WTC11 (cell line): ENCODE measurements around the gene N4BP2L1. TPM values are rescaled to one million over a fixed set of nuclear protein-coding genes. Genes with fewer than 3 reads are reported as not detected.

ENCODE experiments used
- ATAC-seq: fragments of 200-7000 bp; cut with Tn5 transposase; 2 replicates; pipeline ENCODE4 v1.10.0; 2021; ENCODE audit warnings: mild to moderate bottlenecking, moderate library complexity
- CTCF ChIA-PET: fragments of 300-600 bp; sonication (Branson Sonifier 250); formaldehyde crosslinking; loops from one replicate; lab custom pipeline; 2021; ENCODE audit warnings: antibody characterized with exemption; lab: Charles Lee
- POLR2A ChIA-PET: fragments of 350-600 bp; sonication (Branson Sonifier 250); formaldehyde crosslinking; loops from one replicate; lab custom pipeline; 2021; ENCODE audit warnings: antibody characterized with exemption; lab: Charles Lee
- DNase-seq: peaks from one replicate; pipeline ENCODE4 v3.0.0; 2021; ENCODE audit warnings: low spot score
- H3K27ac Mint-ChIP-seq: 2 replicates; pipeline ENCODE4 v1.8.0; 2021; ENCODE audit warnings: mixed read lengths
- H3K27me3 Mint-ChIP-seq: 2 replicates; pipeline ENCODE4 v1.8.0; 2021; ENCODE audit warnings: low read depth, mild to moderate bottlenecking, moderate library complexity, mixed read lengths
- H3K36me3 Mint-ChIP-seq: 2 replicates; pipeline ENCODE4 v1.8.0; 2021; ENCODE audit warnings: mixed read lengths
- H3K4me1 Mint-ChIP-seq: 2 replicates; pipeline ENCODE4 v1.8.0; 2022; ENCODE audit warnings: mixed read lengths
- H3K4me3 Mint-ChIP-seq: 2 replicates; pipeline ENCODE4 v1.8.0; 2021; ENCODE audit warnings: mild to moderate bottlenecking, moderate library complexity, mixed read lengths
- H3K9me3 Mint-ChIP-seq: 2 replicates; pipeline ENCODE4 v1.8.0; 2021; ENCODE audit warnings: mixed read lengths
- CREB1 ChIP-seq: sonication (generic); formaldehyde crosslinking; IDR thresholded peaks from 2 replicates; pipeline ENCODE4 v1.8.0; 2023; ENCODE audit warnings: mild to moderate bottlenecking, missing genetic modification reagents
- CREM ChIP-seq: sonication (generic); formaldehyde crosslinking; IDR thresholded peaks from 2 replicates; pipeline ENCODE4 v1.8.1; 2022; ENCODE audit warnings: mild to moderate bottlenecking, missing genetic modification reagents, moderate library complexity
- FOXJ3 ChIP-seq: sonication (generic); formaldehyde crosslinking; IDR thresholded peaks from 2 replicates; pipeline ENCODE4 v1.9.0; 2021; ENCODE audit warnings: missing genetic modification reagents, mild to moderate bottlenecking, borderline replicate concordance
- MXD4 ChIP-seq: fragments of 250-450 bp; sonication (Bioruptor Pico); IDR thresholded peaks from 2 replicates; pipeline ENCODE4 v1.8.0; 2021; ENCODE audit warnings: mild to moderate bottlenecking, moderate library complexity, borderline replicate concordance
- NR1H2 ChIP-seq: sonication (generic); formaldehyde crosslinking; IDR thresholded peaks from 2 replicates; pipeline ENCODE4 v1.9.0; 2021; ENCODE audit warnings: mild to moderate bottlenecking, moderate library complexity, missing genetic modification reagents
- OVOL2 ChIP-seq: fragments of 250-450 bp; sonication (Bioruptor Pico); IDR thresholded peaks from 2 replicates; pipeline ENCODE4 v1.9.0; 2021; ENCODE audit warnings: mild to moderate bottlenecking, borderline replicate concordance
- ZNF396 ChIP-seq: fragments of 250-450 bp; sonication (Bioruptor Pico); IDR thresholded peaks from 2 replicates; pipeline ENCODE4 v1.8.0; 2021; ENCODE audit warnings: mild to moderate bottlenecking, moderate library complexity, borderline replicate concordance
- ZNF416 ChIP-seq: fragments of 250-450 bp; sonication (Bioruptor Pico); IDR thresholded peaks from 2 replicates; pipeline ENCODE4 v1.9.0; 2021; ENCODE audit warnings: mild to moderate bottlenecking, inconsistent platforms
- total RNA-seq: library from RNA; stranded (reverse); gene quantifications from 3 replicates; pipeline ENCODE4 v1.2.3, GENCODE V29; 2021
- TF ChIP-seq, protein P1 (sequence below): fragments of 200-600 bp; IDR thresholded peaks from 2 replicates; pipeline ENCODE4 v1.8.0; 2022; ENCODE audit warnings: antibody characterized with exemption
- TF ChIP-seq, protein P2 (sequence below): sonication (generic); formaldehyde crosslinking; IDR thresholded peaks from 2 replicates; pipeline ENCODE4 v1.8.1; 2023; ENCODE audit warnings: mild to moderate bottlenecking, missing genetic modification reagents, borderline replicate concordance
- TF ChIP-seq, protein P3 (sequence below): sonication (generic); formaldehyde crosslinking; IDR thresholded peaks from 2 replicates; pipeline ENCODE4 v1.8.1; 2023; ENCODE audit warnings: mild to moderate bottlenecking, missing genetic modification reagents, moderate library complexity
- TF ChIP-seq, protein P4 (sequence below): sonication (generic); formaldehyde crosslinking; IDR thresholded peaks from 2 replicates; pipeline ENCODE4 v1.8.0; 2023; ENCODE audit warnings: missing genetic modification reagents, mild to moderate bottlenecking, borderline replicate concordance
- TF ChIP-seq, protein P5 (sequence below): sonication (generic); formaldehyde crosslinking; IDR thresholded peaks from 2 replicates; pipeline ENCODE4 v1.8.0; 2022; ENCODE audit warnings: mild to moderate bottlenecking, missing genetic modification reagents
- TF ChIP-seq, protein P6 (sequence below): sonication (generic); formaldehyde crosslinking; IDR thresholded peaks from 2 replicates; pipeline ENCODE4 v1.8.1; 2023; ENCODE audit warnings: mild to moderate bottlenecking, missing genetic modification reagents

Gene N4BP2L1
- total RNA-seq, 1 experiment from 2014 or later = 3.8 TPM

DNA sequence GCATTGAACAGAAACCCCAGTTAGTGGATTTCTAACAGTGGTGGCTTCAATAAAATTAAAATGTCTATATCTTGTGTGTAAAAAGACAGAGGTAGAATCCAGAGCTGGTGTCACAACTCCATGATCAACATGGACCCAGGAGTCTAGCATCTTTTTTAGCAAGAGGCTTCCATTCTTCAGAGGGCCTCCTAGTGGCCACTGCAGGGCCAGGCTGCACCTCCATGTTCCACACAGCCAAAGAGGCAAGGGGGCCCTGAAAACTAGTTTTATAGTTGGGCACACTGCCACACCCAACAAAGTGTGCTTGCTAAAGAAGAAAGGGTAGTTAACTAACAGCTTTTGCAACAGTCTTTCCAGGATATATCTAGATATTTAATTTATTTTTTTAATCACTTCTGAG is 12.9 kb downstream of the N4BP2L1 start:
- POLR2A ChIA-PET = no interaction called here
- no peak for TF ChIP-seq ZNF396 (CRISPR knock-in tag)
- TF ChIP-seq CREM (CRISPR knock-in tag) = no peak
- TF ChIP-seq, protein P1, sequence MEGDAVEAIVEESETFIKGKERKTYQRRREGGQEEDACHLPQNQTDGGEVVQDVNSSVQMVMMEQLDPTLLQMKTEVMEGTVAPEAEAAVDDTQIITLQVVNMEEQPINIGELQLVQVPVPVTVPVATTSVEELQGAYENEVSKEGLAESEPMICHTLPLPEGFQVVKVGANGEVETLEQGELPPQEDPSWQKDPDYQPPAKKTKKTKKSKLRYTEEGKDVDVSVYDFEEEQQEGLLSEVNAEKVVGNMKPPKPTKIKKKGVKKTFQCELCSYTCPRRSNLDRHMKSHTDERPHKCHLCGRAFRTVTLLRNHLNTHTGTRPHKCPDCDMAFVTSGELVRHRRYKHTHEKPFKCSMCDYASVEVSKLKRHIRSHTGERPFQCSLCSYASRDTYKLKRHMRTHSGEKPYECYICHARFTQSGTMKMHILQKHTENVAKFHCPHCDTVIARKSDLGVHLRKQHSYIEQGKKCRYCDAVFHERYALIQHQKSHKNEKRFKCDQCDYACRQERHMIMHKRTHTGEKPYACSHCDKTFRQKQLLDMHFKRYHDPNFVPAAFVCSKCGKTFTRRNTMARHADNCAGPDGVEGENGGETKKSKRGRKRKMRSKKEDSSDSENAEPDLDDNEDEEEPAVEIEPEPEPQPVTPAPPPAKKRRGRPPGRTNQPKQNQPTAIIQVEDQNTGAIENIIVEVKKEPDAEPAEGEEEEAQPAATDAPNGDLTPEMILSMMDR = peak; percentile 58; the same call in 1 of the 2 replicates
- TF ChIP-seq, protein P2, sequence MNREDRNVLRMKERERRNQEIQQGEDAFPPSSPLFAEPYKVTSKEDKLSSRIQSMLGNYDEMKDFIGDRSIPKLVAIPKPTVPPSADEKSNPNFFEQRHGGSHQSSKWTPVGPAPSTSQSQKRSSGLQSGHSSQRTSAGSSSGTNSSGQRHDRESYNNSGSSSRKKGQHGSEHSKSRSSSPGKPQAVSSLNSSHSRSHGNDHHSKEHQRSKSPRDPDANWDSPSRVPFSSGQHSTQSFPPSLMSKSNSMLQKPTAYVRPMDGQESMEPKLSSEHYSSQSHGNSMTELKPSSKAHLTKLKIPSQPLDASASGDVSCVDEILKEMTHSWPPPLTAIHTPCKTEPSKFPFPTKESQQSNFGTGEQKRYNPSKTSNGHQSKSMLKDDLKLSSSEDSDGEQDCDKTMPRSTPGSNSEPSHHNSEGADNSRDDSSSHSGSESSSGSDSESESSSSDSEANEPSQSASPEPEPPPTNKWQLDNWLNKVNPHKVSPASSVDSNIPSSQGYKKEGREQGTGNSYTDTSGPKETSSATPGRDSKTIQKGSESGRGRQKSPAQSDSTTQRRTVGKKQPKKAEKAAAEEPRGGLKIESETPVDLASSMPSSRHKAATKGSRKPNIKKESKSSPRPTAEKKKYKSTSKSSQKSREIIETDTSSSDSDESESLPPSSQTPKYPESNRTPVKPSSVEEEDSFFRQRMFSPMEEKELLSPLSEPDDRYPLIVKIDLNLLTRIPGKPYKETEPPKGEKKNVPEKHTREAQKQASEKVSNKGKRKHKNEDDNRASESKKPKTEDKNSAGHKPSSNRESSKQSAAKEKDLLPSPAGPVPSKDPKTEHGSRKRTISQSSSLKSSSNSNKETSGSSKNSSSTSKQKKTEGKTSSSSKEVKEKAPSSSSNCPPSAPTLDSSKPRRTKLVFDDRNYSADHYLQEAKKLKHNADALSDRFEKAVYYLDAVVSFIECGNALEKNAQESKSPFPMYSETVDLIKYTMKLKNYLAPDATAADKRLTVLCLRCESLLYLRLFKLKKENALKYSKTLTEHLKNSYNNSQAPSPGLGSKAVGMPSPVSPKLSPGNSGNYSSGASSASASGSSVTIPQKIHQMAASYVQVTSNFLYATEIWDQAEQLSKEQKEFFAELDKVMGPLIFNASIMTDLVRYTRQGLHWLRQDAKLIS (CRISPR knock-in tag) = no peak
- Mint-ChIP-seq H3K4me1 (peaks cover 11% of the 10 kb centered on the region), H3K4me3 (no peak overlapping the region), H3K9me3 (peaks cover 26% of the 10 kb centered on the region), H3K36me3 (peaks cover 25% of the 10 kb centered on the region), H3K27me3 (peaks cover 3% of the 10 kb centered on the region), H3K27ac (no peak overlapping the region)
- ATAC-seq = peak; percentile 89
- CTCF ChIA-PET = interaction anchor here (0.6 to 1.3 kb wide), 7 partner anchors 9 to 505 kb away, joined by 3 to 11 read pairs (median 3); partner anchors contain the start of gene N4BP2L1
- peak; percentile 55 for DNase-seq

DNA sequence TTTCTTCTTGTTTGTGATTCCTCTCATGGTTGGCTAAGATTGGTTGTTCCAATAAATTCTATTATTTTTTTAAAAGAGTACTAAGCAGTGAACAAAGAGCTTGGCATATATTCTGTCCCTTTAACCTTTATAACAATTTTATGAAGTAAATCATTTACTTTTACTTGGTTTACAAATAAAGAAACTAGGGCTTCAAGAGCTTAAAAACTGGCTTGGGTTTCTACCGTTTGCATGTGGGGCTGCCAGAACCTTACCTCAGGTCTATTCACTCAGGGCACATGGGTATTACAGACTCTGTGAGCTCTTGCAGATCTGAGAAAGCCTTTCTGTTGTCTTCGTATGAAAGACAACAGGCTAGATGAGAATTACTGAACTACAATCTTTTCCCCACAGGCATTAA is 13.3 kb downstream of the N4BP2L1 start:
- ATAC-seq = no peak
- H3K36me3 Mint-ChIP-seq = peaks cover 21% of the 10 kb centered on the region
- peaks cover 22% of the 10 kb centered on the region for H3K9me3 Mint-ChIP-seq
- peaks cover 16% of the 10 kb centered on the region for H3K4me1 Mint-ChIP-seq
- ChIA-PET CTCF (interaction anchor here (0.6 to 1.3 kb wide), 7 partner anchors 9 to 504 kb away, joined by 3 to 11 read pairs (median 3); partner anchors contain the start of gene N4BP2L1), POLR2A (no interaction called here)
- TF ChIP-seq ZNF416 = no peak
- TF ChIP-seq, protein P3, sequence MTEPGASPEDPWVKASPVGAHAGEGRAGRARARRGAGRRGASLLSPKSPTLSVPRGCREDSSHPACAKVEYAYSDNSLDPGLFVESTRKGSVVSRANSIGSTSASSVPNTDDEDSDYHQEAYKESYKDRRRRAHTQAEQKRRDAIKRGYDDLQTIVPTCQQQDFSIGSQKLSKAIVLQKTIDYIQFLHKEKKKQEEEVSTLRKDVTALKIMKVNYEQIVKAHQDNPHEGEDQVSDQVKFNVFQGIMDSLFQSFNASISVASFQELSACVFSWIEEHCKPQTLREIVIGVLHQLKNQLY = no peak
- TF ChIP-seq, protein P1 = no peak
- no peak for TF ChIP-seq OVOL2 (CRISPR knock-in tag)
- no peak for TF ChIP-seq CREB1 (CRISPR knock-in tag)
- TF ChIP-seq FOXJ3 = no peak
- TF ChIP-seq, protein P4, sequence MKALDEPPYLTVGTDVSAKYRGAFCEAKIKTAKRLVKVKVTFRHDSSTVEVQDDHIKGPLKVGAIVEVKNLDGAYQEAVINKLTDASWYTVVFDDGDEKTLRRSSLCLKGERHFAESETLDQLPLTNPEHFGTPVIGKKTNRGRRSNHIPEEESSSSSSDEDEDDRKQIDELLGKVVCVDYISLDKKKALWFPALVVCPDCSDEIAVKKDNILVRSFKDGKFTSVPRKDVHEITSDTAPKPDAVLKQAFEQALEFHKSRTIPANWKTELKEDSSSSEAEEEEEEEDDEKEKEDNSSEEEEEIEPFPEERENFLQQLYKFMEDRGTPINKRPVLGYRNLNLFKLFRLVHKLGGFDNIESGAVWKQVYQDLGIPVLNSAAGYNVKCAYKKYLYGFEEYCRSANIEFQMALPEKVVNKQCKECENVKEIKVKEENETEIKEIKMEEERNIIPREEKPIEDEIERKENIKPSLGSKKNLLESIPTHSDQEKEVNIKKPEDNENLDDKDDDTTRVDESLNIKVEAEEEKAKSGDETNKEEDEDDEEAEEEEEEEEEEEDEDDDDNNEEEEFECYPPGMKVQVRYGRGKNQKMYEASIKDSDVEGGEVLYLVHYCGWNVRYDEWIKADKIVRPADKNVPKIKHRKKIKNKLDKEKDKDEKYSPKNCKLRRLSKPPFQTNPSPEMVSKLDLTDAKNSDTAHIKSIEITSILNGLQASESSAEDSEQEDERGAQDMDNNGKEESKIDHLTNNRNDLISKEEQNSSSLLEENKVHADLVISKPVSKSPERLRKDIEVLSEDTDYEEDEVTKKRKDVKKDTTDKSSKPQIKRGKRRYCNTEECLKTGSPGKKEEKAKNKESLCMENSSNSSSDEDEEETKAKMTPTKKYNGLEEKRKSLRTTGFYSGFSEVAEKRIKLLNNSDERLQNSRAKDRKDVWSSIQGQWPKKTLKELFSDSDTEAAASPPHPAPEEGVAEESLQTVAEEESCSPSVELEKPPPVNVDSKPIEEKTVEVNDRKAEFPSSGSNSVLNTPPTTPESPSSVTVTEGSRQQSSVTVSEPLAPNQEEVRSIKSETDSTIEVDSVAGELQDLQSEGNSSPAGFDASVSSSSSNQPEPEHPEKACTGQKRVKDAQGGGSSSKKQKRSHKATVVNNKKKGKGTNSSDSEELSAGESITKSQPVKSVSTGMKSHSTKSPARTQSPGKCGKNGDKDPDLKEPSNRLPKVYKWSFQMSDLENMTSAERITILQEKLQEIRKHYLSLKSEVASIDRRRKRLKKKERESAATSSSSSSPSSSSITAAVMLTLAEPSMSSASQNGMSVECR (CRISPR knock-in tag) = no peak
- TF ChIP-seq NR1H2 (CRISPR knock-in tag) = no peak
- TF ChIP-seq MXD4 = no peak
- TF ChIP-seq, protein P5, sequence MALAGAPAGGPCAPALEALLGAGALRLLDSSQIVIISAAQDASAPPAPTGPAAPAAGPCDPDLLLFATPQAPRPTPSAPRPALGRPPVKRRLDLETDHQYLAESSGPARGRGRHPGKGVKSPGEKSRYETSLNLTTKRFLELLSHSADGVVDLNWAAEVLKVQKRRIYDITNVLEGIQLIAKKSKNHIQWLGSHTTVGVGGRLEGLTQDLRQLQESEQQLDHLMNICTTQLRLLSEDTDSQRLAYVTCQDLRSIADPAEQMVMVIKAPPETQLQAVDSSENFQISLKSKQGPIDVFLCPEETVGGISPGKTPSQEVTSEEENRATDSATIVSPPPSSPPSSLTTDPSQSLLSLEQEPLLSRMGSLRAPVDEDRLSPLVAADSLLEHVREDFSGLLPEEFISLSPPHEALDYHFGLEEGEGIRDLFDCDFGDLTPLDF = no peak
- TF ChIP-seq, protein P6, sequence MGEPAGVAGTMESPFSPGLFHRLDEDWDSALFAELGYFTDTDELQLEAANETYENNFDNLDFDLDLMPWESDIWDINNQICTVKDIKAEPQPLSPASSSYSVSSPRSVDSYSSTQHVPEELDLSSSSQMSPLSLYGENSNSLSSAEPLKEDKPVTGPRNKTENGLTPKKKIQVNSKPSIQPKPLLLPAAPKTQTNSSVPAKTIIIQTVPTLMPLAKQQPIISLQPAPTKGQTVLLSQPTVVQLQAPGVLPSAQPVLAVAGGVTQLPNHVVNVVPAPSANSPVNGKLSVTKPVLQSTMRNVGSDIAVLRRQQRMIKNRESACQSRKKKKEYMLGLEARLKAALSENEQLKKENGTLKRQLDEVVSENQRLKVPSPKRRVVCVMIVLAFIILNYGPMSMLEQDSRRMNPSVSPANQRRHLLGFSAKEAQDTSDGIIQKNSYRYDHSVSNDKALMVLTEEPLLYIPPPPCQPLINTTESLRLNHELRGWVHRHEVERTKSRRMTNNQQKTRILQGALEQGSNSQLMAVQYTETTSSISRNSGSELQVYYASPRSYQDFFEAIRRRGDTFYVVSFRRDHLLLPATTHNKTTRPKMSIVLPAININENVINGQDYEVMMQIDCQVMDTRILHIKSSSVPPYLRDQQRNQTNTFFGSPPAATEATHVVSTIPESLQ = no peak
- DNase-seq = no peak
- H3K27me3 Mint-ChIP-seq = peaks cover 4% of the 10 kb centered on the region
- no peak overlapping the region for H3K27ac Mint-ChIP-seq
- no peak overlapping the region for H3K4me3 Mint-ChIP-seq
